ENCODE measurements around the gene TNNI3.

- no peak for TF ChIP-seq SUZ12 (IDR thresholded peaks at IDR 0.05; ENCODE audit: extremely low read depth, insufficient read depth, insufficient read length)
- TF ChIP-seq ZNF274 (IDR thresholded peaks at IDR 0.05; ENCODE audit: low read depth, low read length) = no peak
These were observed 1.6 kb upstream of the TNNI3 start for GRCh38 chr19:55158848-55159749.

Data from NT2/D1 (cell line).